Endodermal cell (in vitro differentiated cells): ENCODE data around the gene UNC5C. TPM values are rescaled to one million over a fixed set of nuclear protein-coding genes. Genes with fewer than 3 reads are reported as not detected.

Experiments
- DNase-seq: peaks from one replicate; pipeline ENCODE4 v3.0.0-alpha.2; 2017
- H3K27ac ChIP-seq: 2 replicates; pipeline ENCODE4 v1.5.1; 2013; ENCODE audit warnings: mild to moderate bottlenecking, low read depth, low read length, moderate library complexity
- H3K27me3 ChIP-seq: 2 replicates; pipeline ENCODE4 v1.6.1; 2013; ENCODE audit warnings: mild to moderate bottlenecking, low read length, moderate library complexity; ENCODE audit not compliant: insufficient read depth, control insufficient read depth, poor library complexity, severe bottlenecking
- H3K36me3 ChIP-seq: 2 replicates; pipeline ENCODE4 v1.7.0; 2013; ENCODE audit warnings: mild to moderate bottlenecking, low read length, moderate library complexity; ENCODE audit not compliant: control insufficient read depth, insufficient read depth
- H3K4me1 ChIP-seq: one replicate; pipeline ENCODE4 v1.7.0; 2013; ENCODE audit warnings: low read length; ENCODE audit not compliant: control insufficient read depth, insufficient read depth
- H3K4me3 ChIP-seq: 2 replicates; pipeline ENCODE4 v1.5.1; 2013; ENCODE audit warnings: mild to moderate bottlenecking, low read length, moderate library complexity
- H3K9ac ChIP-seq: 2 replicates; pipeline ENCODE4 v1.6.1; 2013; ENCODE audit warnings: mild to moderate bottlenecking, low read length, moderate library complexity; ENCODE audit not compliant: poor library complexity, severe bottlenecking; ENCODE audit errors: extremely low read depth
- H3K9me3 ChIP-seq: 2 replicates; pipeline ENCODE4 v1.6.1; 2013; ENCODE audit warnings: mild to moderate bottlenecking, low read length, moderate library complexity; ENCODE audit not compliant: control insufficient read depth
- H3K27ac Mint-ChIP-seq: 2 replicates; pipeline ENCODE4 v1.8.0; 2020; ENCODE audit warnings: mixed read lengths
- H3K27me3 Mint-ChIP-seq: 2 replicates; pipeline ENCODE4 v1.8.0; 2021; ENCODE audit warnings: mild to moderate bottlenecking, mixed read lengths; ENCODE audit not compliant: insufficient read depth
- H3K36me3 Mint-ChIP-seq: 2 replicates; pipeline ENCODE4 v1.8.0; 2020; ENCODE audit warnings: low read depth, mixed read lengths
- H3K4me1 Mint-ChIP-seq: 2 replicates; pipeline ENCODE4 v1.8.0; 2020; ENCODE audit warnings: mixed read lengths
- H3K4me3 Mint-ChIP-seq: 2 replicates; pipeline ENCODE4 v1.8.0; 2020; ENCODE audit warnings: mild to moderate bottlenecking, moderate library complexity, mixed read lengths
- H3K9me3 Mint-ChIP-seq: 2 replicates; pipeline ENCODE4 v1.8.0; 2020; ENCODE audit warnings: mild to moderate bottlenecking, mixed read lengths
- CTCF ChIP-seq: fragments of 200-600 bp; sonication (generic); conservative IDR thresholded peaks from 2 replicates; pipeline ENCODE4 v1.5.0; 2021; ENCODE audit warnings: antibody characterized with exemption, mild to moderate bottlenecking
- WGBS, 2 experiments: methylation state at CpG; one replicate each; pipeline versions ENCODE4 v1.1.5 to v1.1.7; 2013; ENCODE audit warnings: missing lambda C conversion rate in 2 of 2, mixed read lengths in 1 of 2; ENCODE audit not compliant: insufficient coverage in 1 of 2, insufficient read length in 1 of 2; 5-methylcytosine and 5-hydroxymethylcytosine counted together
- long read RNA-seq, 4 experiments: library from polyadenylated mRNA in 2 of 4; library from RNA in 1 of 4; library from capped mRNA in 1 of 4; stranded (forward) in 3 of 4; unstranded in 1 of 4; transcript quantifications; one replicate each; pipeline ENCODE4 v2.0.0, GENCODE V29; 2020 to 2021; ENCODE audit warnings: inconsistent platforms in 1 of 4
- polyA plus RNA-seq, 2 experiments: library from polyadenylated mRNA; stranded (reverse); fragments of 50-300 nt; gene quantifications; one replicate each; pipeline ENCODE4 v1.2.3, GENCODE V29; 2013
- total RNA-seq, 2 donors: library from RNA; stranded (reverse); fragmentation: NEBNext Ultra II Directional in 1 of 2; extraction: Animal tissue kit (Norgen Biotek cat#: 25700) in 1 of 2; gene quantifications; 2 replicates in 1 of 2; 3 replicates in 1 of 2; pipeline ENCODE4 v1.2.1, GENCODE V29; 2021

Gene UNC5C
- 1 to 10 TPM; 2.0 to 7.2 TPM for total RNA-seq
- 39.1 TPM for polyA plus RNA-seq (2013, experiment 1 of 2)
- polyA plus RNA-seq (2013, experiment 2 of 2), result 36.4 TPM
- long read RNA-seq, experiment 1, partial matches to known transcripts, result 0 of 1 reads
- long read RNA-seq, experiment 1, other reads (novel, unspliced or antisense), result 1 of 1 reads
- long read RNA-seq, experiment 2, partial matches to known transcripts, result 0 of 7 reads
- long read RNA-seq, experiment 2, other reads (novel, unspliced or antisense), result 7 of 7 reads
- long read RNA-seq, experiment 3, partial matches to known transcripts, result 0 of 8 reads
- long read RNA-seq, experiment 3, other reads (novel, unspliced or antisense), result 8 of 8 reads
- long read RNA-seq, experiment 4, result 0 reads

DNA sequence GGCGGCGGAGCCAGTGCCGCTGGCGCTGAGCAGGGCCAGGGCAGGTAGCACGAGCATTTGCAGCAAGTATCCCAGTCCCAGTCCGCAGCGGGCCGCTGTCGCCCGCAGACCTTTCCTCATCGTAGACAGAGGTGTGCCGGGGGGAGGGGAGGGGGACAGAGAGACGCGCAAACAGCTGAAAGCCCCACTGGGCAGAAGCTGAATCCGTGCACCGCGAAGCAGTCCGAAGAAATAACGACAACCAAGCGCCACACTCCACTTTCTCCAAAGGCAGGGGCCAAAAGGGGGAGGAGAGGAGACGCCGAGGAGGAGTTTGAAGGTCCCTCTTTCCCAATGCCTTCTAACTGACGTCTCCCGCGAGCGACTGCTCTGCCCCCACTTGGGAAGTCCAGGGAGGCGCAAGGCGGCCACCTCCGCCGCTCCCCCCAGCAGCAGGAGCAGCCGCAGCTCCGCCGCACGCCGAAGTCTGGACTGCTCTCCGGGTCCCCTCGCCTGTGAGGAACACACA is at the start of gene UNC5C:
Gene UNC5C (minus strand): TSS at position 236 of the 508 bp plus-strand sequence.
- peak; percentile 25 for TF ChIP-seq CTCF
- Histone ChIP-seq H3K9ac (peak within 1 kb of the TSS; percentile 47), H3K36me3 (no peaks in the 10 kb centered on the region), H3K9me3 (no peaks in the 10 kb centered on the region), H3K4me1 (peaks cover 3% of the 10 kb centered on the region), H3K4me3 (peak within 1 kb of the TSS; percentile 86), H3K27me3 (peaks cover 45% of the 10 kb centered on the region), H3K27ac (peak within 1 kb of the TSS; percentile 88)
- Mint-ChIP-seq H3K4me3 (peak within 1 kb of the TSS; percentile 80), H3K36me3 (no peaks in the 10 kb centered on the region), H3K27ac (peak within 1 kb of the TSS; percentile 85), H3K27me3 (peaks cover 68% of the 10 kb centered on the region), H3K9me3 (no peaks in the 10 kb centered on the region), H3K4me1 (peaks cover 38% of the 10 kb centered on the region)
- WGBS, 2 experiments, result 0% methylated on average over 6 to 37 of the region's 37 CpGs
- peak; percentile 88 for DNase-seq

DNA sequence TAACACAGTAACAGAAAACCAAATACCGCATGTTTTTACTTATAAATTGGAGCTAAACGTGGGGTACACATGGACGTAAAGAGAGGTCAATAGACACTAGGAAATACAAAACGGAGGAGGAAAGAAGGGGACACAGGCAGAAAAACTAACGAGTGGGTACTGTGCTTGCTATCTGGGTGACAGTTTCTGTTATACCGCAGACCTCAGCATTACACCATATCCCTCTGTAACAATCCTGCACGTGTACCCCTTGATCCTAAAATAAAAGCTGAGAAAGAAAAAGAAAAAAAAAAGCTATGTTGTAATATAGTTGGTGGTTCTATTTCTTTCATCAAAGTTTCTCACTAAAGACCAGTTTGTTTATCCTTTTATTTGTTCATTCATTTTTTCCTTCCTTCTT is 47.9 kb upstream of the UNC5C start:
- Mint-ChIP-seq H3K27me3 (no peaks in the 10 kb centered on the region), H3K36me3 (no peaks in the 10 kb centered on the region), H3K4me1 (peaks cover 9% of the 10 kb centered on the region), H3K4me3 (no peak overlapping the region), H3K27ac (no peak overlapping the region), H3K9me3 (no peaks in the 10 kb centered on the region)
- no peaks in the 10 kb centered on the region for H3K27me3 ChIP-seq
- 92 to 100% methylated on average over 4 to 6 of the region's 7 CpGs for WGBS, 2 experiments
- H3K36me3 ChIP-seq, result no peaks in the 10 kb centered on the region
- no peak overlapping the region for H3K4me3 ChIP-seq
- no peak for DNase-seq
- no peak overlapping the region for H3K9ac ChIP-seq
- no peaks in the 10 kb centered on the region for H3K9me3 ChIP-seq
- no peak overlapping the region for H3K27ac ChIP-seq
- H3K4me1 ChIP-seq, result no peaks in the 10 kb centered on the region
- no peak for TF ChIP-seq CTCF

DNA sequence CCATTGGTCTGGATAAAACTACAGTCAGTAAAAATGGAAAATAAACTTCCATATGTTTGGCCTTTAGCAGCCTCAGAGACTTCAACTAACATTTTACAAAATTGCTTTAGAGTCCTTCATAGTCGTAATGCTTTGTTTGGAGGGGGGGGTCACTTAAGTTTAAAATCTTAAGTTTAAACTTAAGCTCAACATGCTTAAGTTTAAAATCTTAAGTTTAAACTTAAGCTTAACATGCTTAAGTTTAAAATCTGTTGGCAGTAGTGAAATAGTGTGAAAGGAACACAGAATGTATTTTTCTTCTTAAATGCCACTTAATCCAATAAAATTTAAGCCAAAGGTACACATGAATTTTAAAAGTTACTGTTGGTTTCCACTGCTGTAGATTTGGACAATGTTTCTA is 45.9 kb upstream of the UNC5C start:
- 83% methylated on average over 1 of the region's 1 CpG; no CpG with 5 or more reads in 1 of the 2 experiments for WGBS, 2 experiments
- Histone ChIP-seq H3K27me3 (no peaks in the 10 kb centered on the region), H3K9me3 (no peaks in the 10 kb centered on the region), H3K36me3 (no peaks in the 10 kb centered on the region), H3K4me3 (no peak overlapping the region), H3K27ac (no peak overlapping the region), H3K4me1 (no peaks in the 10 kb centered on the region), H3K9ac (no peak overlapping the region)
- H3K4me1 Mint-ChIP-seq, result peaks cover 9% of the 10 kb centered on the region
- no peak overlapping the region for H3K27ac Mint-ChIP-seq
- H3K27me3 Mint-ChIP-seq, result no peaks in the 10 kb centered on the region
- H3K4me3 Mint-ChIP-seq, result no peak overlapping the region
- no peaks in the 10 kb centered on the region for H3K36me3 Mint-ChIP-seq
- TF ChIP-seq CTCF, result no peak
- no peak for DNase-seq
- H3K9me3 Mint-ChIP-seq, result no peaks in the 10 kb centered on the region
